Stimulated activated CD8-positive, alpha-beta memory T cell treated with anti-CD3 and anti-CD28 coated beads, Interleukin-12 subunit alpha, Interleukin-12 subunit beta, amount 100 ng/mL, for 24 hours (primary cell): Measurements from ENCODE around the gene NRG4.
"Not testable (repeated sequence)": the region's sequence is repeated elsewhere in the genome, so short reads cannot be mapped to it uniquely, and the experiment has no call there.

Experiments
- DNase-seq: peaks from one replicate; pipeline ENCODE4 v3.0.0-alpha.2; 2020; ENCODE audit errors: extremely low read depth

The NRG4 gene

GRCh38 chr15:75994220-75994619, 18.0 kb downstream of the NRG4 start:
- DNase-seq, result no peak

GRCh38 chr15:75992897-75993296, 19.3 kb downstream of the NRG4 start:
- DNase-seq, result no peak

- DNase-seq, result no peak
Measured at GRCh38 chr15:75989875-75990274, 22.3 kb downstream of the NRG4 start.

- DNase-seq, result no peak
Measured at GRCh38 chr15:75989045-75989444, 23.2 kb downstream of the NRG4 start.

GRCh38 chr15:75985971-75986370, 26.3 kb downstream of the NRG4 start:
- DNase-seq, result no peak

GRCh38 chr15:75984706-75985105, 27.5 kb downstream of the NRG4 start:
- not testable (repeated sequence) for DNase-seq

- no peak for DNase-seq
Measured at GRCh38 chr15:75982468-75982867, 29.8 kb downstream of the NRG4 start.

- DNase-seq, result no peak
Measured at GRCh38 chr15:75981149-75981815, 30.9 kb downstream of the NRG4 start.

- not testable (repeated sequence) for DNase-seq
Measured at GRCh38 chr15:75976766-75977165, 35.5 kb downstream of the NRG4 start.

GRCh38 chr15:75966073-75966472, 46.2 kb downstream of the NRG4 start:
- DNase-seq, result no peak

- DNase-seq, result no peak
Measured at GRCh38 chr15:75961331-75961730, 50.9 kb downstream of the NRG4 start.

GRCh38 chr15:75955720-75956119, 56.5 kb downstream of the NRG4 start:
- no peak for DNase-seq

- no peak for DNase-seq
Measured at GRCh38 chr15:75952525-75952924, 59.7 kb downstream of the NRG4 start.

GRCh38 chr15:75948761-75949296, 63.4 kb downstream of the NRG4 start:
- DNase-seq, result no peak

GRCh38 chr15:75947092-75947491, 65.1 kb downstream of the NRG4 start:
- DNase-seq, result no peak

GRCh38 chr15:75945953-75946352, 66.3 kb downstream of the NRG4 start:
- DNase-seq, result no peak

GRCh38 chr15:75943713-75944215, 68.5 kb downstream of the NRG4 start:
- DNase-seq, result no peak

- DNase-seq, result no peak
Measured at GRCh38 chr15:75943246-75943645, 69.0 kb downstream of the NRG4 start.

- no peak for DNase-seq
Measured at GRCh38 chr15:75942464-75942863, 69.8 kb downstream of the NRG4 start.

- DNase-seq, result no peak
Measured at GRCh38 chr15:75930866-75931265, 81.4 kb downstream of the NRG4 start.

- DNase-seq, result no peak
Measured at GRCh38 chr15:75929799-75930565, 82.2 kb downstream of the NRG4 start.

GRCh38 chr15:75928680-75929608, 83.3 kb downstream of the NRG4 start:
- no peak for DNase-seq
